Fibroblast of lung (primary cell): ENCODE data around the gene TAAR8.

ENCODE experiments used
- EZH2 ChIP-seq: IDR thresholded peaks from 2 replicates; pipeline ENCODE4 v1.5.1; 2012; ENCODE audit warnings: low read length, control low read depth, mild to moderate bottlenecking; ENCODE audit errors: missing control alignments
- TF ChIP-seq, protein P1 (sequence below), 2 donors: IDR thresholded peaks in 1 of 2; conservative IDR thresholded peaks in 1 of 2; 1 replicate in 1 of 2; 2 replicates in 1 of 2; pipeline ENCODE4 v1.5.1; 2011 to 2012; ENCODE audit warnings: low read length in 2 of 2, control low read depth in 1 of 2, inconsistent platforms in 1 of 2, low read depth in 1 of 2, mild to moderate bottlenecking in 1 of 2

DNA sequence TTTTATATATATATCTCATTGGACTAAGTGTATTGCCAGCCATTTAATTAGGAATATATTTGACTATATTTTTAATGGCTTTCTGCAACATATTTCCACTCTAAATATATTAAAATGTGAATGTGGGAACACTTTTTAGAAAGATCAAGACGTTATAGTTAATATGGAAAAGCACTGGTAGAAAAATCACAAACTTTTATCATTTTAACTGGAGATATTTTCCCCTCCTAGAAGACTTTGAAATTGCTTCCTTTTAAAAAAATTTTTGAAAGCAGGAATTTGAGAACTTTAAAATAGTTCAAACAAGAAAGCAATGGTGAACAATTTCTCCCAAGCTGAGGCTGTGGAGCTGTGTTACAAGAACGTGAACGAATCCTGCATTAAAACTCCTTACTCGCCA lies 14.5 kb upstream of the TAAR8 start, which contains the start of gene TAAR9:
- TF ChIP-seq, protein P1, sequence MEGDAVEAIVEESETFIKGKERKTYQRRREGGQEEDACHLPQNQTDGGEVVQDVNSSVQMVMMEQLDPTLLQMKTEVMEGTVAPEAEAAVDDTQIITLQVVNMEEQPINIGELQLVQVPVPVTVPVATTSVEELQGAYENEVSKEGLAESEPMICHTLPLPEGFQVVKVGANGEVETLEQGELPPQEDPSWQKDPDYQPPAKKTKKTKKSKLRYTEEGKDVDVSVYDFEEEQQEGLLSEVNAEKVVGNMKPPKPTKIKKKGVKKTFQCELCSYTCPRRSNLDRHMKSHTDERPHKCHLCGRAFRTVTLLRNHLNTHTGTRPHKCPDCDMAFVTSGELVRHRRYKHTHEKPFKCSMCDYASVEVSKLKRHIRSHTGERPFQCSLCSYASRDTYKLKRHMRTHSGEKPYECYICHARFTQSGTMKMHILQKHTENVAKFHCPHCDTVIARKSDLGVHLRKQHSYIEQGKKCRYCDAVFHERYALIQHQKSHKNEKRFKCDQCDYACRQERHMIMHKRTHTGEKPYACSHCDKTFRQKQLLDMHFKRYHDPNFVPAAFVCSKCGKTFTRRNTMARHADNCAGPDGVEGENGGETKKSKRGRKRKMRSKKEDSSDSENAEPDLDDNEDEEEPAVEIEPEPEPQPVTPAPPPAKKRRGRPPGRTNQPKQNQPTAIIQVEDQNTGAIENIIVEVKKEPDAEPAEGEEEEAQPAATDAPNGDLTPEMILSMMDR (conservative IDR thresholded peaks at IDR 0.05 in 1 of 2, IDR thresholded peaks at IDR 0.05 in 1 of 2; ENCODE audit: low read depth in 1 of 2, low read length in 2 of 2), result no peak
- no peak for TF ChIP-seq EZH2
